Measurements from ENCODE around the gene SRPK3.

SRPK3 gene

GRCh38 chrX:153828308-153828707 lies 47.5 kb downstream of the SRPK3 start:
- DNase-seq (ENCODE audit: extremely low read depth in 1 of 2, low read depth in 1 of 2): no peak

- DNase-seq (ENCODE audit: extremely low read depth in 1 of 2, low read depth in 1 of 2): no peak
Measured at GRCh38 chrX:153828723-153829548, 48.1 kb downstream of the SRPK3 start.

GRCh38 chrX:153829549-153829798 lies 48.6 kb downstream of the SRPK3 start:
- no peak for DNase-seq (ENCODE audit: extremely low read depth in 1 of 2, low read depth in 1 of 2)

GRCh38 chrX:153829799-153830639 lies 49.2 kb downstream of the SRPK3 start, which contains the start of gene PDZD4:
Gene PDZD4, minus strand, starts transcription at chrX:153830544. Its CDS starts 246 bp downstream, at chrX:153830298.
- no peak for DNase-seq (ENCODE audit: extremely low read depth in 1 of 2, low read depth in 1 of 2)

GRCh38 chrX:153830640-153831428 lies 50.0 kb downstream of the SRPK3 start:
- no peak for DNase-seq (ENCODE audit: extremely low read depth in 1 of 2, low read depth in 1 of 2)

- DNase-seq (ENCODE audit: extremely low read depth in 1 of 2, low read depth in 1 of 2): no peak
Measured at GRCh38 chrX:153831429-153832150, 50.7 kb downstream of the SRPK3 start.

- no peak for DNase-seq (ENCODE audit: extremely low read depth in 1 of 2, low read depth in 1 of 2)
Measured at GRCh38 chrX:153832728-153833127, 51.9 kb downstream of the SRPK3 start.
